Activated naive CD4-positive, alpha-beta T cell treated with anti-CD3 and anti-CD28 coated beads, Interleukin-2, amount 50 U/mL, for 16 hours (primary cell): ENCODE data around the gene CDC7.
A peak's percentile ranks its signal among the peaks of the same experiment; 100 is the strongest.
"Not testable (repeated sequence)": the region's sequence is repeated elsewhere in the genome, so short reads cannot be mapped to it uniquely, and the experiment has no call there.

Experiments
- DNase-seq: peaks from one replicate; pipeline ENCODE4 v3.0.0-alpha.2; 2020

Gene CDC7

GRCh38 chr1:91500756-91501522, at the start of gene CDC7:
Gene CDC7 (plus strand): TSS chr1:91500851. CDS start chr1:91501717, 866 bp downstream.
- peak; percentile 85 for DNase-seq

GRCh38 chr1:91454136-91454535, 46.5 kb upstream of the CDC7 start:
- no peak for DNase-seq

GRCh38 chr1:91455334-91455733, 45.3 kb upstream of the CDC7 start:
- no peak for DNase-seq

GRCh38 chr1:91455896-91456295, 44.8 kb upstream of the CDC7 start:
- no peak for DNase-seq

GRCh38 chr1:91465350-91465749, 35.3 kb upstream of the CDC7 start:
- not testable (repeated sequence) for DNase-seq

GRCh38 chr1:91476533-91477217, 24.0 kb upstream of the CDC7 start:
- no peak for DNase-seq

- no peak for DNase-seq
Observed at GRCh38 chr1:91487469-91487868, 13.2 kb upstream of the CDC7 start.

GRCh38 chr1:91490501-91490900, 10.2 kb upstream of the CDC7 start:
- no peak for DNase-seq

GRCh38 chr1:91498035-91498434, 2.6 kb upstream of the CDC7 start:
- no peak for DNase-seq

GRCh38 chr1:91498498-91499245, 2.0 kb upstream of the CDC7 start:
- DNase-seq: no peak

GRCh38 chr1:91499346-91499745, 1.3 kb upstream of the CDC7 start:
- no peak for DNase-seq

GRCh38 chr1:91499904-91500755, 521 bp upstream of the CDC7 start:
- DNase-seq: no peak

GRCh38 chr1:91501523-91501851, 836 bp downstream of the CDC7 start:
- no peak for DNase-seq

- no peak for DNase-seq
Observed at GRCh38 chr1:91501971-91502671, 1.5 kb downstream of the CDC7 start.

- no peak for DNase-seq
Observed at GRCh38 chr1:91502672-91503184, 2.1 kb downstream of the CDC7 start.

GRCh38 chr1:91503332-91503900, 2.8 kb downstream of the CDC7 start:
- no peak for DNase-seq

GRCh38 chr1:91503975-91504530, 3.4 kb downstream of the CDC7 start:
- no peak for DNase-seq

- no peak for DNase-seq
Observed at GRCh38 chr1:91505086-91505485, 4.4 kb downstream of the CDC7 start.

GRCh38 chr1:91506071-91506470, 5.4 kb downstream of the CDC7 start:
- DNase-seq: no peak

GRCh38 chr1:91507328-91507727, 6.7 kb downstream of the CDC7 start:
- no peak for DNase-seq

GRCh38 chr1:91510754-91511153, 10.1 kb downstream of the CDC7 start:
- no peak for DNase-seq
